ENCODE data around the gene IDH3A. TPM values are rescaled to one million over a fixed set of nuclear protein-coding genes. Genes with fewer than 3 reads are reported as not detected.

The IDH3A gene
- polyA plus RNA-seq, 3 donors from 2014 or later: 39.6 to 59.7 (median 41.4) TPM

- Mint-ChIP-seq H3K4me1 (no peaks in the 10 kb centered on the region), H3K4me3 (no peak overlapping the region), H3K27ac (no peak overlapping the region), H3K9me3 (no peaks in the 10 kb centered on the region), H3K36me3 (peaks cover 25 to 50% (median 27%) of the 10 kb centered on the region in 3 donors), H3K27me3 (ENCODE audit: low read depth in 3 of 3) (peaks cover 0 to 2% (median 0%) of the 10 kb centered on the region in 3 donors)
- no peak for DNase-seq
Measured at GRCh38 chr15:78162038-78162437, 12.9 kb downstream of the IDH3A start.

GRCh38 chr15:78164010-78164409 lies 14.8 kb downstream of the IDH3A start:
- Mint-ChIP-seq H3K4me1 (peaks cover 3 to 7% of the 10 kb centered on the region in 2 donors), H3K36me3 (peaks cover 37 to 55% (median 40%) of the 10 kb centered on the region in 3 donors), H3K9me3 (no peaks in the 10 kb centered on the region), H3K27ac (no peak overlapping the region), H3K4me3 (no peak overlapping the region), H3K27me3 (ENCODE audit: low read depth in 3 of 3) (peaks cover 0 to 2% (median 0%) of the 10 kb centered on the region in 3 donors)
- no peak for DNase-seq

GRCh38 chr15:78167227-78167888 lies 18.2 kb downstream of the IDH3A start:
- H3K27me3 Mint-ChIP-seq (ENCODE audit: low read depth in 3 of 3): peaks cover 0 to 2% (median under 1%) of the 10 kb centered on the region in 3 donors
- peaks cover 46 to 67% (median 48%) of the 10 kb centered on the region in 3 donors for H3K36me3 Mint-ChIP-seq
- H3K4me1 Mint-ChIP-seq: peaks cover 3 to 7% of the 10 kb centered on the region in 2 donors
- H3K27ac Mint-ChIP-seq: peak overlapping the region in 2 of 6 donors; percentile 40 to 70
- H3K9me3 Mint-ChIP-seq: no peaks in the 10 kb centered on the region
- H3K4me3 Mint-ChIP-seq: peak overlapping the region in 1 of 5 donors; percentile 63
- peak in 1 of 3 donors; percentile 20 for DNase-seq

- H3K27ac Mint-ChIP-seq: peak overlapping the region in 1 of 6 donors; percentile 1
- peaks cover 6 to 9% of the 10 kb centered on the region in 2 donors for H3K4me1 Mint-ChIP-seq
- no peak overlapping the region for H3K4me3 Mint-ChIP-seq
- peaks cover 0 to 2% (median 2%) of the 10 kb centered on the region in 3 donors for H3K27me3 Mint-ChIP-seq (ENCODE audit: low read depth in 3 of 3)
- no peaks in the 10 kb centered on the region for H3K9me3 Mint-ChIP-seq
- peaks cover 44 to 67% (median 52%) of the 10 kb centered on the region in 3 donors for H3K36me3 Mint-ChIP-seq
- DNase-seq: no peak
Measured at GRCh38 chr15:78168608-78169007, 19.4 kb downstream of the IDH3A start.

- Mint-ChIP-seq H3K36me3 (peaks cover 29 to 56% (median 45%) of the 10 kb centered on the region in 3 donors), H3K9me3 (no peaks in the 10 kb centered on the region), H3K4me3 (no peak overlapping the region), H3K27me3 (ENCODE audit: low read depth in 3 of 3) (peaks cover 0 to 8% (median 3%) of the 10 kb centered on the region in 3 donors), H3K27ac (no peak overlapping the region), H3K4me1 (peaks cover 20 to 26% of the 10 kb centered on the region in 2 donors)
- no peak for DNase-seq
Measured at GRCh38 chr15:78170848-78171773, 21.9 kb downstream of the IDH3A start.

GRCh38 chr15:78171864-78172472 lies 22.8 kb downstream of the IDH3A start:
- Mint-ChIP-seq H3K36me3 (peaks cover 26 to 52% (median 45%) of the 10 kb centered on the region in 3 donors), H3K27me3 (ENCODE audit: low read depth in 3 of 3) (peaks cover 0 to 8% (median 3%) of the 10 kb centered on the region in 3 donors), H3K9me3 (no peaks in the 10 kb centered on the region), H3K27ac (no peak overlapping the region), H3K4me3 (no peak overlapping the region), H3K4me1 (peaks cover 20 to 26% of the 10 kb centered on the region in 2 donors)
- no peak for DNase-seq

- Mint-ChIP-seq H3K27ac (no peak overlapping the region), H3K4me3 (no peak overlapping the region)
- DNase-seq: no peak
Measured at GRCh38 chr15:78174401-78174800, 25.2 kb downstream of the IDH3A start.

GRCh38 chr15:78175330-78175729 lies 26.2 kb downstream of the IDH3A start:
- Mint-ChIP-seq H3K9me3 (no peaks in the 10 kb centered on the region), H3K27ac (peak overlapping the region in 1 of 6 donors; percentile 29), H3K4me1 (peaks cover 18 to 20% of the 10 kb centered on the region in 2 donors), H3K4me3 (no peak overlapping the region), H3K36me3 (peaks cover 3 to 27% (median 19%) of the 10 kb centered on the region in 3 donors), H3K27me3 (ENCODE audit: low read depth in 3 of 3) (peaks cover 0 to 12% (median 8%) of the 10 kb centered on the region in 3 donors)
- no peak for DNase-seq

More at GRCh38 chr15:78174401-78174800, 25.2 kb downstream of the IDH3A start:
- peaks cover 9 to 33% (median 29%) of the 10 kb centered on the region in 3 donors for H3K36me3 Mint-ChIP-seq
- no peaks in the 10 kb centered on the region for H3K9me3 Mint-ChIP-seq
- H3K4me1 Mint-ChIP-seq: peaks cover 18 to 20% of the 10 kb centered on the region in 2 donors
- peaks cover 0 to 12% (median 8%) of the 10 kb centered on the region in 3 donors for H3K27me3 Mint-ChIP-seq (ENCODE audit: low read depth in 3 of 3)

GRCh38 chr15:78177447-78177873 lies 28.3 kb downstream of the IDH3A start:
- Mint-ChIP-seq H3K27me3 (ENCODE audit: low read depth in 3 of 3) (peaks cover 0 to 11% (median 8%) of the 10 kb centered on the region in 3 donors), H3K36me3 (peaks cover 0 to 11% (median 10%) of the 10 kb centered on the region in 3 donors), H3K27ac (no peak overlapping the region), H3K4me3 (no peak overlapping the region), H3K4me1 (peaks cover 18 to 20% of the 10 kb centered on the region in 2 donors), H3K9me3 (no peaks in the 10 kb centered on the region)
- peak in 1 of 3 donors; percentile 8 for DNase-seq

- no peak for DNase-seq
- Mint-ChIP-seq H3K27ac (no peak overlapping the region), H3K4me1 (peaks cover 18 to 20% of the 10 kb centered on the region in 2 donors), H3K36me3 (peaks cover 0 to 6% (median 5%) of the 10 kb centered on the region in 3 donors), H3K9me3 (no peaks in the 10 kb centered on the region), H3K4me3 (no peak overlapping the region), H3K27me3 (ENCODE audit: low read depth in 3 of 3) (peaks cover 0 to 10% (median 7%) of the 10 kb centered on the region in 3 donors)
Measured at GRCh38 chr15:78178064-78178463, 28.9 kb downstream of the IDH3A start.

- no peaks in the 10 kb centered on the region for H3K9me3 Mint-ChIP-seq
- no peak for DNase-seq
- H3K36me3 Mint-ChIP-seq: peaks cover 0 to 6% (median 0%) of the 10 kb centered on the region in 3 donors
- H3K4me1 Mint-ChIP-seq: peaks cover 7 to 9% of the 10 kb centered on the region in 2 donors
- no peak overlapping the region for H3K27ac Mint-ChIP-seq
- no peak overlapping the region for H3K4me3 Mint-ChIP-seq
- H3K27me3 Mint-ChIP-seq (ENCODE audit: low read depth in 3 of 3): peaks cover 0 to 10% (median 7%) of the 10 kb centered on the region in 3 donors
Measured at GRCh38 chr15:78179286-78179840, 30.2 kb downstream of the IDH3A start.

- H3K4me1 Mint-ChIP-seq: peaks cover 2 to 4% of the 10 kb centered on the region in 2 donors
- no peaks in the 10 kb centered on the region for H3K9me3 Mint-ChIP-seq
- no peak overlapping the region for H3K4me3 Mint-ChIP-seq
- peaks cover 0 to 7% (median 7%) of the 10 kb centered on the region in 3 donors for H3K27me3 Mint-ChIP-seq (ENCODE audit: low read depth in 3 of 3)
- DNase-seq: no peak
- H3K27ac Mint-ChIP-seq: no peak overlapping the region
- H3K36me3 Mint-ChIP-seq: peaks cover 0 to 2% (median 0%) of the 10 kb centered on the region in 3 donors
Measured at GRCh38 chr15:78179906-78180305, 30.7 kb downstream of the IDH3A start.

GRCh38 chr15:78182336-78182700 lies 33.2 kb downstream of the IDH3A start:
- H3K36me3 Mint-ChIP-seq: no peaks in the 10 kb centered on the region
- no peaks in the 10 kb centered on the region for H3K4me1 Mint-ChIP-seq
- peaks cover 0 to 17% (median 6%) of the 10 kb centered on the region in 3 donors for H3K27me3 Mint-ChIP-seq (ENCODE audit: low read depth in 3 of 3)
- peaks cover 0 to 3% (median 1%) of the 10 kb centered on the region in 6 donors for H3K9me3 Mint-ChIP-seq
- no peak overlapping the region for H3K4me3 Mint-ChIP-seq
- H3K27ac Mint-ChIP-seq: no peak overlapping the region
- DNase-seq: no peak
